ENCODE results near the gene SLC38A3. TPM values are rescaled to one million over a fixed set of nuclear protein-coding genes. Genes with fewer than 3 reads are reported as not detected.

SLC38A3 gene
- total and polyA plus RNA-seq, 2 donors (not counting 1 experiment from before 2014, with no cell fraction given): not detected

DNA sequence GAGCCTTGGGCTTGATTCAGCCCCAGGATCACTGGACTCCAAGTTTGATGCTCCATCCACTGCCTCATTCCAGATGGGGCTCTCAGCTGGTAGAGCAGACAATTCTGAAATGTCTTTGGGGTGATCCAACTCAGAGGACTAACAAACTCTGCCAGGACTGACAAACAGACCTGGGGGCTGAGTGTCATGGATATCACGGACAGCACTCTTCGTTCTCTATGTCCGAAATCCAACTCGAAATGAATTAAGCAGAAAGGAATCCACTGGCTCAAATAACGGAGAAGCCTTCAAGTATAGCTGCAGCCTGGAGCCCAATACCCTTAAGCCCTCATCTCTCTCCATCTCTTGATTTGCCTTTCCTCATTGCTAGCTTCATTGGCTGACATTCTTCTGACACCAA is 14.2 kb downstream of the SLC38A3 start:
- Histone ChIP-seq H3K27me3 (replicated peaks in 1 of 4; ENCODE audit: control extremely low read depth in 1 of 4, control insufficient read depth in 3 of 4, insufficient read depth in 4 of 4, low read length in 3 of 4) (peaks cover 0 to 5% (median 0%) of the 10 kb centered on the region in 4 experiments), H3K79me2 (ENCODE audit: control insufficient read depth, insufficient read depth, low read length) (no peaks in the 10 kb centered on the region), H3K4me3 (ENCODE audit: control extremely low read depth in 1 of 5, extremely low read depth in 1 of 5, insufficient read depth in 1 of 5, low read depth in 2 of 5, low read length in 4 of 5) (no peak overlapping the region), H3K9me3 (ENCODE audit: control extremely low read depth in 1 of 3, control insufficient read depth in 2 of 3, insufficient read depth in 1 of 3, low read length in 2 of 3) (peaks cover 0 to 2% (median 0%) of the 10 kb centered on the region in 3 donors), H4K20me1 (ENCODE audit: control insufficient read depth, insufficient read depth, low read length, poor library complexity, severe bottlenecking) (no peaks in the 10 kb centered on the region), H3K9ac (ENCODE audit: low read length) (no peak overlapping the region), H3K4me2 (replicated peaks; ENCODE audit: low read depth, low read length, poor library complexity, severe bottlenecking) (no peak overlapping the region), H3K4me1 (ENCODE audit: control insufficient read depth in 2 of 2, insufficient read depth in 2 of 2, low read length in 2 of 2) (no peaks in the 10 kb centered on the region), H3K27ac (ENCODE audit: low read length in 2 of 2) (no peak overlapping the region), H2AFZ (ENCODE audit: insufficient read depth, low read depth, low read length, poor library complexity, severe bottlenecking) (no peak overlapping the region), H3K36me3 (replicated peaks in 1 of 2; ENCODE audit: control extremely low read depth in 1 of 2, control insufficient read depth in 1 of 2, extremely low read depth in 1 of 2, insufficient read depth in 2 of 2, low read length in 1 of 2) (no peaks in the 10 kb centered on the region)
- Mint-ChIP-seq H3K4me1 (no peaks in the 10 kb centered on the region), H3K9me3 (ENCODE audit: insufficient read depth) (no peaks in the 10 kb centered on the region), H3K27me3 (peaks cover 10% of the 10 kb centered on the region), H3K27ac (no peak overlapping the region), H3K4me3 (no peak overlapping the region)
- no peak for DNase-seq
- WGBS (ENCODE audit: insufficient coverage): 95% methylated on average over 5 of the region's 5 CpGs
- ATAC-seq (ENCODE audit: low read depth): no peak
- TF ChIP-seq, protein P1, sequence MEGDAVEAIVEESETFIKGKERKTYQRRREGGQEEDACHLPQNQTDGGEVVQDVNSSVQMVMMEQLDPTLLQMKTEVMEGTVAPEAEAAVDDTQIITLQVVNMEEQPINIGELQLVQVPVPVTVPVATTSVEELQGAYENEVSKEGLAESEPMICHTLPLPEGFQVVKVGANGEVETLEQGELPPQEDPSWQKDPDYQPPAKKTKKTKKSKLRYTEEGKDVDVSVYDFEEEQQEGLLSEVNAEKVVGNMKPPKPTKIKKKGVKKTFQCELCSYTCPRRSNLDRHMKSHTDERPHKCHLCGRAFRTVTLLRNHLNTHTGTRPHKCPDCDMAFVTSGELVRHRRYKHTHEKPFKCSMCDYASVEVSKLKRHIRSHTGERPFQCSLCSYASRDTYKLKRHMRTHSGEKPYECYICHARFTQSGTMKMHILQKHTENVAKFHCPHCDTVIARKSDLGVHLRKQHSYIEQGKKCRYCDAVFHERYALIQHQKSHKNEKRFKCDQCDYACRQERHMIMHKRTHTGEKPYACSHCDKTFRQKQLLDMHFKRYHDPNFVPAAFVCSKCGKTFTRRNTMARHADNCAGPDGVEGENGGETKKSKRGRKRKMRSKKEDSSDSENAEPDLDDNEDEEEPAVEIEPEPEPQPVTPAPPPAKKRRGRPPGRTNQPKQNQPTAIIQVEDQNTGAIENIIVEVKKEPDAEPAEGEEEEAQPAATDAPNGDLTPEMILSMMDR (IDR thresholded peaks at IDR 0.05): no peak
- no peak for TF ChIP-seq EZH2 (IDR thresholded peaks at IDR 0.05; ENCODE audit: borderline replicate concordance, insufficient read depth, low read depth, low read length, poor library complexity, severe bottlenecking)
- POLR2A ChIA-PET: no interaction called here
- intact Hi-C loops (cut with micrococcal nuclease): no loop called here
- CTCF ChIA-PET: interaction anchor here (1.9 to 15.2 kb wide), 2 partner anchors 26 to 27 kb away, joined by 9 to 214 read pairs; partner anchors contain the start of gene GNAT1

DNA sequence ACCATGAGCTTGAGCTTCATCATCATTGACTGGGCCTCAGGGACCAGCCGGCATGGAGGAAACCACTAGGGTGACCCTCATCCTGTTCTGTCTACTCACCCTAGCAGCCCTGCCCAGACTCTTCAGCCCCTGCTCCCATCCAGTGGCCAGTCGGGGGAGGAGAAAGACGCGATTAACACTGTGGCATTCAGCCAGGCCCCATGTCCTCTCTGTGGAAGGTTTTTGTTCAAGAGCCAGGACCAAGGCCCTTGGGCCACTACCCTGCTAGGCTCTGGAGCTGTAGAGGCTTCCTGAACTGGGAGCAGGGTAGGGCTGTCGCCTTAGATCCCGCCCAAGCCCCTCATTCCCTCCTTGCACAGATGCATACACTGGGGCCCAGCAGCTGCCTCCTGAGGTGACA is 15.0 kb downstream of the SLC38A3 start:
- TF ChIP-seq, protein P1 (IDR thresholded peaks at IDR 0.05): no peak
- no peak for TF ChIP-seq EZH2 (IDR thresholded peaks at IDR 0.05; ENCODE audit: borderline replicate concordance, insufficient read depth, low read depth, low read length, poor library complexity, severe bottlenecking)
- CTCF ChIA-PET: interaction anchor here (0.7 to 15.2 kb wide), 6 partner anchors 26 to 98 kb away, joined by 3 to 214 read pairs (median 4); partner anchors contain the start of gene GNAT1

More for the DNA sequence above, 15.0 kb downstream of the SLC38A3 start:
- DNase-seq (no peak), ATAC-seq (ENCODE audit: low read depth) (no peak)
- no peak overlapping the region for H3K4me2 ChIP-seq (replicated peaks; ENCODE audit: low read depth, low read length, poor library complexity, severe bottlenecking)
- H3K4me1 ChIP-seq (ENCODE audit: control insufficient read depth in 2 of 2, insufficient read depth in 2 of 2, low read length in 2 of 2): no peaks in the 10 kb centered on the region
- Mint-ChIP-seq H3K4me3 (no peak overlapping the region), H3K27me3 (peaks cover 10% of the 10 kb centered on the region), H3K4me1 (no peaks in the 10 kb centered on the region), H3K27ac (no peak overlapping the region), H3K9me3 (ENCODE audit: insufficient read depth) (no peaks in the 10 kb centered on the region)
- H2AFZ ChIP-seq (ENCODE audit: insufficient read depth, low read depth, low read length, poor library complexity, severe bottlenecking): no peak overlapping the region
- 86% methylated on average over 6 of the region's 6 CpGs for WGBS (ENCODE audit: insufficient coverage)
- H4K20me1 ChIP-seq (ENCODE audit: control insufficient read depth, insufficient read depth, low read length, poor library complexity, severe bottlenecking): no peaks in the 10 kb centered on the region
- peaks cover 0 to 2% (median 0%) of the 10 kb centered on the region in 3 donors for H3K9me3 ChIP-seq (ENCODE audit: control extremely low read depth in 1 of 3, control insufficient read depth in 2 of 3, insufficient read depth in 1 of 3, low read length in 2 of 3)
- no peak overlapping the region for H3K27ac ChIP-seq (ENCODE audit: low read length in 2 of 2)
- H3K4me3 ChIP-seq (ENCODE audit: control extremely low read depth in 1 of 5, extremely low read depth in 1 of 5, insufficient read depth in 1 of 5, low read depth in 2 of 5, low read length in 4 of 5): no peak overlapping the region
- no peaks in the 10 kb centered on the region for H3K79me2 ChIP-seq (ENCODE audit: control insufficient read depth, insufficient read depth, low read length)
- H3K9ac ChIP-seq (ENCODE audit: low read length): no peak overlapping the region
- H3K27me3 ChIP-seq (replicated peaks in 1 of 4; ENCODE audit: control extremely low read depth in 1 of 4, control insufficient read depth in 3 of 4, insufficient read depth in 4 of 4, low read length in 3 of 4): peaks cover 0 to 5% (median 0%) of the 10 kb centered on the region in 4 experiments
- no peaks in the 10 kb centered on the region for H3K36me3 ChIP-seq (replicated peaks in 1 of 2; ENCODE audit: control extremely low read depth in 1 of 2, control insufficient read depth in 1 of 2, extremely low read depth in 1 of 2, insufficient read depth in 2 of 2, low read length in 1 of 2)
- intact Hi-C loops (cut with micrococcal nuclease): no loop called here
- POLR2A ChIA-PET: interaction anchor here (0.6 kb wide), 1 partner anchor 17 kb away, joined by 6 read pairs; no protein-coding TSS in a partner anchor

Data from B cell (primary cell).